T-helper 1 cell (primary cell): ENCODE measurements around the gene RYR2.
A peak's percentile ranks its signal among the peaks of the same experiment; 100 is the strongest.

Source experiments
- DNase-seq, 5 donors: peaks; one replicate each; pipeline ENCODE4 v3.0.0-alpha.2; 2012 to 2020

The RYR2 gene

DNA sequence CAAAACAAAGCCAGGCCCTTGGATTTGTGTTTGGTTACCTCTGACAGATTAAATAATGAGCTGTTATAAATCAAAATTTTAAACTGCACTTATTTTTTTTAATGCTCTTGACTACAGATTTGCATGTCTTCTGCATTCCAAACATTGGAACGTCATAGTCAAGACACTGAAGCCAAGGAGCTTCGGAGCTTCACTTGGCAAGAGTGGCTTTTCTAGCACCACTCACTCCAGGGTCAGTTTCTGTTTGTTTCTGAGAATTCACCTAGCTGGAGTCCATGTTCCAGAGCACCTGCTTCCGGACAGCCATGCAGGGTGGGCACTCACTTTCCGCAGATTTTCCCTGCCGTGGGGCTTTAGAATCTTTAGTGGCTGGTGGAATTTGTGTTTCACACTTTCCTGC is 645.8 kb downstream of the RYR2 start:
- no peak for DNase-seq

DNA sequence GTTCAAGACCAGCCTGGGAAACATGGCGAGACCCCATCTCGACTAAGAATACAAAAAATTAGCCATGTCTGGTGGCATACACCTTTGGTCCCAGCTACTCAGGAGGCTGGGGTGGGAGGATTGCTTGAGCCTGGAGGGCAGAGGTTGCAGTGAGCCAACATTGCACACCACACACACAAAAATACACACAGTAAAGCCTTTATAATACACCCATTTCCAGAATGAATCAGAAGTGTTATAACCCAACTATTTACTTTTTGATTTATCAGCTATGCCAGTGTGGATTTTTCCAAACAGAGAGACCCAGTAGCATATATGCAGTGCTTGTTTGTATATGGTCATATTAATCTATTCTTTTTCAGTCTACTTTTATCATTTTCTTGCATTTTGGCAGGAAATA is 648.7 kb downstream of the RYR2 start:
- no peak for DNase-seq

DNA sequence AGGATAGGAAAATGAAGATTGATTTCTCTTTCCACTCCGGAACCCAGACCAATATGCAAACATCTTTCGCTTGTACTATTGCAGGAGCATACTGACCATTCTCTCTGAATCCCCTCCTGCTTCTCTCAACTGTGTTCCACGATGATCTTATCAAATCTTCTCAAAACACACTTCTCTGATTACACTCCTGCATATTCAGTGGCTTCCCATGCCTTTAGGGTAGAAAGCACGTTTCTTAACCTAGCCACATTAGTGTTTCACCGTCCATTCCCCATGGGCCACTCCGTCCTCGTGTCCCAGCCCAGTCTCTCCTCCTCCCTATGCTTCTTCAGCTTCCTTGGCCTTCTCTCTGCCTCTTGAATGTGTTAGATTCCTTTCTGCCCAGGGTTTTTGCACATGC is 650.3 kb downstream of the RYR2 start:
- no peak for DNase-seq

DNA sequence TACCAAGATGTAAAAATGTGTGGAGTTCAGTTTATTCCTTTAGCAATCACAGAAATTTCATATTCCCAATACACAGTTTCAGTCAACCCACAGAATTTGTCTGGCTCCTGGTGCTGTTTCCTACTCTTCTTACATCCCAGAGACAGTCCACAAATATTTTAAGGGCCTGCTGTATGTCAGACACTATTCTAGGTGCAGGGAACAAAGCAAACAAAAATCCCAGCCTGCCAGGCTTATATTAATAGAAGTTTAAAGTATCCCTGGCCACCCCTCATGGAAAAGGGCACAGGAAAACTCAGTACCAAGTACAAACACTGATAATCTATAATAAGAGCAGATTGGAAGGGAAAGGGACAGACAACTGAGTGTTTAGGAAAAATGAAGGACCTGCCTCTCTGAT is 653.9 kb downstream of the RYR2 start:
- DNase-seq = no peak

DNA sequence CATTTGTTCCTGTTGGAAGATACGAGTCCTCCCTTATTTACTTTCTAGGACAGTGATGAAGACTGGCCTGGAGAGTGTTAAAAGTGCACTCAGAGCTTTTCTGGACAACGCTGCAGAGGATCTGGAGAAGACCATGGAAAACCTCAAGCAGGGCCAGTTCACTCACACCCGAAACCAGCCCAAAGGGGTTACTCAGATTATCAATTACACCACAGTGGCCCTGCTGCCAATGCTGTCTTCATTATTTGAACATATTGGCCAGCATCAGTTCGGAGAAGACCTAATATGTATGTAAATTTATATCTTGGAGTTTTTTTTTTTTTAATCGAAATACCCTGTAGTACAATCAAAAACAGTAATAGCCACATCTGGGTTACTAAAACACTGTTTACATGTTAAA is 658.2 kb downstream of the RYR2 start:
- no peak for DNase-seq

DNA sequence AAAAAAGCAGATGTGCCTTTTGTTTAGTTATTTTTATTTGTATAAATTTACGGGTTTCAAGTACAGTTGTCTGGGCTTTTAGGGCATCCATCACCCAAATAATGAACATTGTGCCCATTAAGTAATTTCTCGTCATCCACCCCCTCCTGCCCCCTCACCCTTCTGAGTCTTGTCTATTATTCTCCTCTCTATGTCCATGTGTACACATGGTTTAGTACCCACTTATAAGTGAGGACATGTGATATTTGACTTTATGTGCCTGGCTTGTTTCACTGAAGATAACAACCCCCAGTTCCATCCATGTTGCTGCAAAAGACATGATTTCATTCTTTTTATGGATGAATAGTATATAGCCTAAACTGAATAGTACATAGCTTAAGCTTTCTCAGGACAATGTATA is 659.5 kb downstream of the RYR2 start:
- DNase-seq = no peak

DNA sequence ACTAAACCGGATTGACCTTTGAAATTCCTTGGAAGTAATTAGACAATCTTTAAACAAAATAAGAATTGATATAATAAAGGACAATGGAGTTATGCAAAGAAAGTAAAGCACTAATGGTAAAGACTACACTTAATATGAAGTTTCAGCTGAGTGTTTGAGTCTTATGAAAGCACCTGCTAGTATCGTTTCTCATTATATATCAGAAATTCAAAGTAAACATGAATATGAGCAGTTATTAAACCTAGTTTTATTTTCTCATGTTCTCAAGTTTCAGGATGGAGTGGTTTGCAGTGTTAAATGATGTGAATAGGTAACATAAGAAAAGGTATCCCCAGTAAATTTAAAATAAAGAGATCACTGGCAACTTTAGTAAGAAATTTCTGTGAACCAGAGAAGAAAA is 660.2 kb downstream of the RYR2 start:
- DNase-seq = no peak

DNA sequence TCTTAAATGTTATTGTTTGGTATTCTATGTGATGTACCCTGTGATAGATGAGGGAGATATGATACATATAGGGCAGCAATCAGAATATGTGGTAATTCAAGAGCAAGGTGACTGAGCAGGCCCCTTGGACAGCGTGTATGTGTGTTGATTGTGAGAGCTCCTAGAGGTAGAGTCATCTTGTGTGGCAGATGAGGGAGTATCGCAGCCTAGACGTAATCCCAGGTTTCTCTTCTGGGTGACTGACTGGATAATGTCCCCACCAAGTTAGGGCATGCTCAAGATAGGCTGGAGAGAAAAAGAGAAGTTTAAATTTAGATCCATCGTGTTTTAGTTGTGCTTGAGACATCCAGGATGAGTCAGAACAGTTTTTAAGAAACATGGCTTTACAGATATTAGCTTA is 663.5 kb downstream of the RYR2 start:
- no peak for DNase-seq

- no peak for DNase-seq
Measured at GRCh38 chr1:237709355-237709754, 667.4 kb downstream of the RYR2 start.

GRCh38 chr1:237711281-237711680 is 669.3 kb downstream of the RYR2 start:
- DNase-seq = no peak

DNA sequence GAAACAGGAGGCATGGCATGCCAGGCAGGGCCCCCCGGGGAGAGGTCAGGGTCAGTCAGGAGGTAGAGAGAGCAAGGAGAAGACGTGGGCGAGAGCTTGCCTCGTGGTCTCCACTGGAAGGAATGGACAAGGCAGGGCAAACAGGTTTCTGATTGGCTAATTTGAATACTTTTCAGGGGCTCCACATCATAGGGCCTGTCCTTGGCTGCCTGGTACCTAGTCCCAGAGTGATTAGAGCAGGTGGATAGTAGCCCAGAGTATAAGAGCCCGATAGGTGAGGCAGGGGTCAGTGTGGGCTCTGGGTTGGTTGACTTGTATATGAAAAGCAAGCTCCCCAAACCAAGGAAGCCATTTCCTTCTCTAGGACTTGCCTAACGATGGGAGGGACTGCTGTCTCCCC is 670.1 kb downstream of the RYR2 start:
- no peak for DNase-seq

DNA sequence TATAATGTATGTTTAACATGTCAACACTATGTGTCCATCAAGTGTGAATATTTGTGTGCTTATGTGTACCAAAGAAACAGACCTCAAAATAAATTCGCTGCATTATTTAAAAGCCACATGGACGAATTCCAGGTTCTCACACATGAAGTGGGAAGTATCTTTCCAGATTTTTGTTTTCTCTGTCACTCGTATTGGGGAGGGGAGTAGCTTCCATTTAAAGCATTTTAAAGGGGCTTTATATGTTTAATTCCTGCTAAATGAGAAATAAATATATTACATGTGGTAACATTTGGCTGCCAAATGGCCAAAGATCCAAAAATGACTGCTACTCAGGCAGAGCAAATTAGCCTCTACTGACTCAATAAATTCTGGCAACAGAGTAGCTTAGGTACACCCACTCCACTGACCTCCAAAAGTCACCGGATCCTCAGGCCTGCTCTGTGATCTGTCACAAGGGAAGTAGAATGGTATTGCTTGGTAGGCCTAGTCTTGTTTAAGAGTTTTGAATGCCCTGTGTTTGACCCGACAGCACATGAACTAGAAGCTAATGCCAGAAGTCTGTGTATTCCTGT is 670.7 kb downstream of the RYR2 start:
- no peak for DNase-seq

DNA sequence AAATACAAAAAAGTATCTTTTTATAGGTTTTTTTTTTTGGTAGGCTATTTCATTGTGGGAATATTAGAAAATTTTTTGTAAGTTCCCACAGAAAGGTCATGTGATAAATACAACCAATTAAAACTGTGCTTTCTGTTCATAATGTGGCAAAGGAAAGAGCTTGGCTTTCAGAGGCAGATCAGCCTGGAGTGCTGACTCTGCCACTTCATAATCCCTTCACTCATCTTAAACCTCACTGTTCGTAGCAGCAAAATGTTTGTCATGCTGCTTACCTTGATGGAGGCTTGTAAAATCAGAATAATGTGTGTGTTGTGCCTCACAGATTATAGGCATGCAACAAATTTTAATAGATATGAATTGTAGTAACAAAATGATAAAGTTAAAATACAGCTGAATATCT is 671.9 kb downstream of the RYR2 start:
- no peak for DNase-seq

DNA sequence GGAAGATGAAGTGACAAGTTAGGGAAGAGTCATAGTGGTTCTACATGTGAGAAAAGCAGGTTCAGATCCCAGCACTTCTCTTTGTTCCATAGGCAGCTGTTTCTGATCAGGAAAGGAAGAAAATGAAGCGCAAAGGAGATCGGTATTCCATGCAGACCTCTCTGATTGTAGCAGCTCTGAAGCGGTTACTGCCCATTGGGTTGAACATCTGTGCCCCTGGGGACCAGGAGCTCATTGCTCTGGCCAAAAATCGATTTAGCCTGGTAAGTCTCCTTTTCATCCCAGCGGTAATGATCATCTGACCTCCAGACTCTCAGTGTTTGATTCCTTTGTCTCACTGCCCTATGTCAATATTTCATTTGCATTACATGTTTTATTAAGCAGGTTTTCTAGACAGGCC is 675.1 kb downstream of the RYR2 start:
- DNase-seq = no peak

DNA sequence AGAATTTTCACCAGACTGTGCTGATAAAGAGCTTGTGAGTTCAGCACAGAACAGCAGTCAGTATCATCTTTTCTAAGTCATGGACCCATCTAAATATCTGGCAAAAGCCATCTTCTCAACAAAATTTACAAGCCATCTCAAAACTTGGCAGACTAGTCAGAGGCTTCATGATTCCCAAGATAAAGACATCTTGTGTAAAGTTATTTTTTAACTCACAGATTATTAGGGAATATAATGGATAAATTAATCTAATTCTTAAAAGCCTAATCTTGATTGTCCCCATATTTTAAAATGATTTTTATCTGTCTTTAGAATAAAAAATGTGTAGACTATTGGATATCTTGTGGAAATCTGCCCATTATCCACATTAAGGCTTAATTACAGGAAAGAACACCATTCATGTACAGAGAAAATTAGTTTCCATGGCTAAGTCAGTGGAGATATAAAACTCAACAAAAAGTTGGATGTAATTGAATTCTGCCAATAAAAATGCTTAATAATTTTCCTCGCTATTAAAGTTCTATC is 688.9 kb downstream of the RYR2 start:
- DNase-seq = no peak

- DNase-seq = no peak
Measured at GRCh38 chr1:237732657-237733056, 690.7 kb downstream of the RYR2 start.

DNA sequence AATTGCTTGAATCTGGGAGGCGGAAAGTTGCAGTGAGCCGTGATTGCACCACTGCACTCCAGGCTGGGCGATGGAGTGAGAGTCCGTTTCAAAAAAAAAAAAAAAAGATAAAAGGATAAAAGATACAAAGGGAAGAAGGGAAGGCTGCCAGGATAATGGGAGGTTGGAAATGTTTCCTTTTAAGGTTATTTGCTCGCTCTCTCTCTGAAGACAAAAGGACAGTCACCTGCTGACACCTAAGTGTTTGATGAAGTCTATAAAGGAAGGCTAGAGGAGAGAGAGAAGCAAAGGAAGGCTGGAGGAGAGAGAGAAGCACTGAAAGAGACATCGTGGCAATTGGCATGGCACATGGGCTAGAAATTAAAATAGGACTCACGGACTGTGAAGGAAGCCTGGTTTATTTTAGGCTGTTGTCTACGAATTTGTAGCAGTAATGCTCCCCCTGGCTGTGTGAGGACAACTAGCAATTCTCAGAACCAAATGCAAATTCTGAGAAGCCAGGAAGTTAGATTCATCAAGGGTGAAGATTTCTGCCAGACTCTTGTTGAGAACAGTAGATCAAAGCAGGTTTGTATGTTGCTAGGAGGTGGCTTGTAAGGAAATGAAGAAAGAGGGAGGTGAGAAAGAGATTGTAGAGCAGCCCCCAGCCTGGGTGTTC is 694.5 kb downstream of the RYR2 start:
- DNase-seq = peak in 1 of 5 donors; percentile 59

GRCh38 chr1:237737448-237737847 is 695.5 kb downstream of the RYR2 start:
- no peak for DNase-seq

DNA sequence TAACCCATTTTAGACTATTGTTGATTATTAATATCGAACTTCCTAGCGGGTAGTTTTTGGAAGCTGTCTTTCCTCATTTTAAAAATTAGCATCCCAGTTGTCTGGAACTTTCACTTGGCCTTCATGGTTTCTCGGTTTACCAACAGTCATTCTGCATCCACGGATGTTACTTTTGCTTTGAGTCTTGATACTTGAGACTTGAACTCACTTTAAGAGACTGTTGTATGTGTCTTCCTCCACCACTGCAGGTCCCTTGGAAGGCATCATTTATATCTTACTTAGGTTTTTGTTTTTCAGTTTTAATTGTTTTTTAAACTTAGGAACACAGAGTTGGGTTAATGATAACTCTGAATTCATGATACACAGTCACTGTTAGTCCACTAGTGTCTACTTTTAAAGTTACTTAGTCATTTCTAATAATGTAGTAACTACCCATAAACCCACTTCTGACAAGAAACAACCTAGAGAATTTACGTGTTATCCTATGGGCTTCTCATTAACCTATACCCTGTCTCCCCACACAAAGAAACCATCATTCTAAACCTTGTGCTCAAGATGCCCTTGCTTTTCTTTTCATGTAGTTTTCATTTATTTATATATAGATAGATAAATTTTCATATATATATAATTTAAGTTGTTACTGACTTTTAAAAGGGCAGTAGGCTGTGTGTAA is 696.1 kb downstream of the RYR2 start:
- DNase-seq = no peak

DNA sequence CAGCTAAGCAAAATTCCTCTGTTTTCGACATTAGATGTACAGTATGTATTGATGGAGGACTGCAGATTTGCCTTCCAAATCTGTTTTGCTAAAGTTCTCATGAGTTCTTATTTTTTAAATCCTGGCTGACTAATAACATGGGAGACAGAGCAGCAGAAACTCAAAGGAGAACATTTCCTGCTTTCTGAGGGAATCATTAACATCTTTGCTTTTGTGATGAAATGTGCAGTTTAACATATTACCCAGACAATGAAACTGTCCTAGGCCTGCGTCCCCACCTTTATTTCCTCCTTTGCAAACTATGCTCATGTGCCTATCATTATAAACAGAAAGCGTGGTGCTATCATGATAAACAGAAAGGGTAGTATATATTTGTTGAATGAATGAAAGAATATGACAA is 698.9 kb downstream of the RYR2 start:
- DNase-seq = no peak

GRCh38 chr1:237745545-237745944 is 703.6 kb downstream of the RYR2 start:
- no peak for DNase-seq

GRCh38 chr1:237748171-237748960 is 706.4 kb downstream of the RYR2 start:
- no peak for DNase-seq

DNA sequence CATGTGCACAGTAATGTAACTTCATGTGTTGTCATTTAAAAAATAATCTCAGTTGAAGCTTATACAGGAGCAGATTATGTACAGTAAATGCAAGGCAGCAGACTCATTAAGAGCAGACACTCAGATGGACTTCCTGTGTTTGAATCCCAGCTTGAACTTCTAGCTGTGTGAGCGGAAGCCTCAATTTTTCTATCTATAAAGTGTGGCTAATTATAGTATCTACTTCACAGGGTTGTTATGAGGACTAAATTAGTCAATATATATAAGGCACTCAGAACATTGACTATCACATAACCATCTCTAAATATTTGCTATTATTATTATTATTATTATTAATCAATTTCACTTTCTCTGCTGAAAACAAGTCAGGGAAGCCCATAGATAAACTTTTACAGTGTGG is 707.1 kb downstream of the RYR2 start:
- no peak for DNase-seq

- DNase-seq = no peak
Measured at GRCh38 chr1:237751090-237751489, 709.1 kb downstream of the RYR2 start.
